HepG2 (cell line): Measurements from ENCODE around the gene ASIC3. TPM values are rescaled to one million over a fixed set of nuclear protein-coding genes. Genes with fewer than 3 reads are reported as not detected.

Experiments
- CBFB ChIP-seq: sonication (generic); formaldehyde crosslinking; IDR thresholded peaks from 2 replicates; pipeline ENCODE4 v1.4.0; 2020; ENCODE audit warnings: missing genetic modification reagents
- CHD2 ChIP-seq: IDR thresholded peaks from 2 replicates; pipeline ENCODE4 v1.6.1; 2011; ENCODE audit warnings: low read depth, low read length, improper control_type of control experiment
- DZIP1 ChIP-seq: sonication (generic); formaldehyde crosslinking; IDR thresholded peaks from 2 replicates; pipeline ENCODE4 v1.5.0; 2020; ENCODE audit warnings: mild to moderate bottlenecking, missing genetic modification reagents
- ELK4 ChIP-seq: sonication (generic); formaldehyde crosslinking; IDR thresholded peaks from 2 replicates; pipeline ENCODE4 v1.9.0; 2021; ENCODE audit warnings: missing genetic modification reagents, borderline replicate concordance
- GATA4 ChIP-seq: sonication (generic); IDR thresholded peaks from 2 replicates; pipeline ENCODE4 v1.6.1; 2016; ENCODE audit warnings: antibody characterized with exemption, low read depth, borderline replicate concordance
- GLMP ChIP-seq: sonication (generic); formaldehyde crosslinking; IDR thresholded peaks from 2 replicates; pipeline ENCODE4 v1.9.0; 2021; ENCODE audit warnings: missing genetic modification reagents, mild to moderate bottlenecking, borderline replicate concordance
- MTA1 ChIP-seq: sonication (generic); formaldehyde crosslinking; IDR thresholded peaks from 2 replicates; pipeline ENCODE4 v1.4.0; 2020; ENCODE audit warnings: missing genetic modification reagents, mild to moderate bottlenecking, borderline replicate concordance
- MYC ChIP-seq: sonication (generic); formaldehyde crosslinking; IDR thresholded peaks from 2 replicates; pipeline ENCODE4 v1.9.0; 2021; ENCODE audit warnings: missing genetic modification reagents, borderline replicate concordance
- NCOA1 ChIP-seq: sonication (generic); formaldehyde crosslinking; IDR thresholded peaks from 2 replicates; pipeline ENCODE4 v1.9.0; 2021; ENCODE audit warnings: missing genetic modification reagents
- REST ChIP-seq, 2 experiments: IDR thresholded peaks; 2 replicates each; pipeline ENCODE4 v1.6.1; 2011 to 2012; ENCODE audit warnings: low read length in 2 of 2, borderline replicate concordance in 1 of 2, low read depth in 1 of 2, mild to moderate bottlenecking in 1 of 2, moderate library complexity in 1 of 2
- SKIL ChIP-seq: sonication (generic); formaldehyde crosslinking; IDR thresholded peaks from 2 replicates; pipeline ENCODE4 v1.8.0; 2022; ENCODE audit warnings: missing genetic modification reagents, mild to moderate bottlenecking, moderate library complexity, borderline replicate concordance
- SOX6 ChIP-seq, 2 experiments: fragments of 450-650 bp in 1 of 2; sonication (generic) in 1 of 2; formaldehyde crosslinking in 1 of 2; IDR thresholded peaks; 2 replicates each; pipeline versions ENCODE4 v1.4.0 to v1.6.1; 2017 to 2020; ENCODE audit warnings: antibody characterized with exemption in 1 of 2, mild to moderate bottlenecking in 1 of 2, missing genetic modification reagents in 1 of 2
- ZFY ChIP-seq: sonication (generic); formaldehyde crosslinking; IDR thresholded peaks from 2 replicates; pipeline ENCODE4 v1.4.0; 2020; ENCODE audit warnings: missing genetic modification reagents
- ZNF230 ChIP-seq: sonication (generic); formaldehyde crosslinking; IDR thresholded peaks from 2 replicates; pipeline ENCODE4 v1.4.0; 2020; ENCODE audit warnings: mild to moderate bottlenecking, missing genetic modification reagents
- ZNF460 ChIP-seq: sonication (generic); formaldehyde crosslinking; IDR thresholded peaks from 2 replicates; pipeline ENCODE4 v1.5.1; 2020; ENCODE audit warnings: missing genetic modification reagents, mild to moderate bottlenecking, borderline replicate concordance
- ZNF674 ChIP-seq: sonication (generic); formaldehyde crosslinking; IDR thresholded peaks from 2 replicates; pipeline ENCODE4 v1.5.0; 2020; ENCODE audit warnings: low read depth, mild to moderate bottlenecking, missing genetic modification reagents
- ZNF782 ChIP-seq: sonication (generic); formaldehyde crosslinking; IDR thresholded peaks from 2 replicates; pipeline ENCODE4 v1.4.0; 2020; ENCODE audit warnings: missing genetic modification reagents, mild to moderate bottlenecking, borderline replicate concordance
- ZNF792 ChIP-seq: IDR thresholded peaks from 2 replicates; pipeline ENCODE4 v1.6.1; 2016
- ZNF83 ChIP-seq: sonication (generic); formaldehyde crosslinking; IDR thresholded peaks from 2 replicates; pipeline ENCODE4 v1.4.0; 2020; ENCODE audit warnings: missing genetic modification reagents, mild to moderate bottlenecking, borderline replicate concordance
- polyA plus RNA-seq, 8 experiments: library from polyadenylated mRNA; depleted of rRNA in 3 of 8; stranded (reverse) in 7 of 8; unstranded in 1 of 8; fragments of >200 nt; fragmentation: Illumina TruSeq in 4 of 8; extraction: Trizol in 4 of 8; gene quantifications; 2 replicates each; pipeline versions ENCODE4 v1.2.1 to v1.2.3, GENCODE V29; 2011 to 2016; ENCODE audit warnings: low read depth in 4 of 8, missing spikeins in 1 of 8, mixed read lengths in 1 of 8; ENCODE audit not compliant: insufficient read depth in 1 of 8
- total RNA-seq, 5 experiments: library from RNA; depleted of rRNA; stranded (reverse); fragments of >200 nt; fragmentation: Illumina TruSeq; extraction: Trizol; gene quantifications; 2 replicates each; pipeline ENCODE4 v1.2.3, GENCODE V29; 2016; ENCODE audit warnings: low read depth in 1 of 5

Gene ASIC3
- total and polyA plus RNA-seq, 2 of the 13 experiments (the other 11 are each of a cell fraction or from before 2014, with no cell fraction given), result 0.51 TPM; not detected in 1

- TF ChIP-seq REST (IDR thresholded peaks at IDR 0.05; ENCODE audit: borderline replicate concordance in 1 of 2, low read depth in 1 of 2, low read length in 2 of 2) (no peak), SKIL (CRISPR knock-in tag) (no peak), CHD2 (0 out of 2 replicates have a peak, but pooled peaks have one; percentile 20), DZIP1 (CRISPR knock-in tag) (no peak), NCOA1 (no peak), ZFY (CRISPR knock-in tag) (no peak), ZNF792 (CRISPR knock-in tag) (no peak), CBFB (CRISPR knock-in tag) (no peak), MYC (CRISPR knock-in tag) (peak; percentile 43; the same call in 1 of the 2 replicates), SOX6 (IDR thresholded peaks at IDR 0.05) (no peak), SOX6 (CRISPR knock-in tag; IDR thresholded peaks at IDR 0.05) (peak; percentile 41; the same call in 1 of the 2 replicates), MTA1 (CRISPR knock-in tag) (peak; percentile 57; the same call in 1 of the 2 replicates), ZNF230 (CRISPR knock-in tag) (no peak), ZNF83 (CRISPR knock-in tag) (no peak), GLMP (CRISPR knock-in tag) (no peak), ELK4 (CRISPR knock-in tag) (no peak), ZNF460 (CRISPR knock-in tag) (no peak), GATA4 (no peak), ZNF782 (CRISPR knock-in tag) (peak; percentile 70; the same call in 1 of the 2 replicates), ZNF674 (no peak)
Measured at GRCh38 chr7:151017953-151018420, 30.3 kb upstream of the ASIC3 start (continued).
